ENCODE measurements around the gene FASTKD1. TPM values are rescaled to one million over a fixed set of nuclear protein-coding genes. Genes with fewer than 3 reads are reported as not detected.

The FASTKD1 gene
- total and polyA plus RNA-seq, 3 experiments from 2014 or later: 16.4 to 55.7 (median 53.8) TPM

Other genes starting within 250 kb of the FASTKD1 start
- gene LRP2, start 211.3 kb downstream of the FASTKD1 start, total RNA-seq: under 1 TPM; 0.04 to 0.07 TPM
- not detected for gene LRP2, start 211.3 kb downstream of the FASTKD1 start, polyA plus RNA-seq
- gene BBS5, start 94.4 kb downstream of the FASTKD1 start, total RNA-seq: 1 to 10 TPM; 3.8 to 4.8 TPM
- 0.94 TPM for gene BBS5, start 94.4 kb downstream of the FASTKD1 start, polyA plus RNA-seq
- under 1 TPM; 0.22 to 0.27 TPM for gene KLHL41, start 64.2 kb downstream of the FASTKD1 start, total RNA-seq
- gene KLHL41, start 64.2 kb downstream of the FASTKD1 start, polyA plus RNA-seq: not detected
- gene PPIG, start 10.5 kb upstream of the FASTKD1 start, total RNA-seq: 10 to 100 TPM; 60.7 to 65.7 TPM
- gene PPIG, start 10.5 kb upstream of the FASTKD1 start, polyA plus RNA-seq: 87.2 TPM
- gene CFAP210, start 120.5 kb upstream of the FASTKD1 start, total RNA-seq: under 1 TPM in 1 of 2 experiments, not detected in 1; 0.57 TPM
- gene CFAP210, start 120.5 kb upstream of the FASTKD1 start, polyA plus RNA-seq: not detected
- gene PHOSPHO2, start 120.6 kb upstream of the FASTKD1 start, total RNA-seq: 1 to 10 TPM; 4.9 to 6.3 TPM
- gene PHOSPHO2, start 120.6 kb upstream of the FASTKD1 start, polyA plus RNA-seq: 4.5 TPM
- 10 to 100 TPM; 11.4 to 12.0 TPM for gene KLHL23, start 160.0 kb upstream of the FASTKD1 start, total RNA-seq
- gene KLHL23, start 160.0 kb upstream of the FASTKD1 start, polyA plus RNA-seq: 2.0 TPM
- 100 to 1,000 TPM; 101 to 113 TPM for gene SSB, start 225.0 kb upstream of the FASTKD1 start, total RNA-seq
- gene SSB, start 225.0 kb upstream of the FASTKD1 start, polyA plus RNA-seq: 153 TPM

Data from CD8-positive, alpha-beta memory T cell (primary cell).